A549 (cell line): ENCODE measurements around the gene USP34.

ENCODE experiments used
- CHD2 ChIP-seq: fragments of 150-350 bp; IDR thresholded peaks from 2 replicates; pipeline ENCODE4 v1.6.1; 2014; ENCODE audit warnings: low read length; ENCODE audit not compliant: partially characterized antibody
- EP300 ChIP-seq, 2 experiments: fragments of >200 bp; sonication (Bioruptor Twin); formaldehyde crosslinking; IDR thresholded peaks; 2 replicates in 1 of 2; 3 replicates in 1 of 2; pipeline ENCODE4 v1.6.1; 2016 to 2017
- ESRRA ChIP-seq: fragments of 150-350 bp; IDR thresholded peaks from 2 replicates; pipeline ENCODE4 v1.6.1; 2014; ENCODE audit warnings: mild to moderate bottlenecking, low read length, borderline replicate concordance
- HDAC2 ChIP-seq: fragments of 200-600 bp; sonication (generic); IDR thresholded peaks from 2 replicates; pipeline ENCODE4 v1.6.1; 2016
- JUN ChIP-seq, 2 experiments: fragments of >200 bp; sonication (Bioruptor Twin); formaldehyde crosslinking; IDR thresholded peaks; 2 replicates in 1 of 2; 3 replicates in 1 of 2; pipeline ENCODE4 v1.6.1; 2016 to 2017
- JUNB ChIP-seq: fragments of >200 bp; sonication (Bioruptor Twin); formaldehyde crosslinking; IDR thresholded peaks from 2 replicates; pipeline ENCODE4 v1.6.1; 2016
- KDM1A ChIP-seq: fragments of 200-600 bp; sonication (generic); IDR thresholded peaks from 2 replicates; pipeline ENCODE4 v1.6.1; 2016; ENCODE audit warnings: low read depth, mild to moderate bottlenecking
- NPAS2 ChIP-seq: fragments of 250-450 bp; sonication (Bioruptor Pico); IDR thresholded peaks from 2 replicates; pipeline ENCODE4 v1.8.0; 2022; ENCODE audit warnings: mild to moderate bottlenecking, moderate library complexity, borderline replicate concordance
- POLR2A ChIP-seq: IDR thresholded peaks from 2 replicates; pipeline ENCODE4 v1.6.1; 2012; ENCODE audit warnings: mild to moderate bottlenecking, low read length
- RAD21 ChIP-seq, 2 experiments: fragments of >200 bp in 1 of 2; sonication (Bioruptor Twin) in 1 of 2; formaldehyde crosslinking in 1 of 2; IDR thresholded peaks in 1 of 2; conservative IDR thresholded peaks in 1 of 2; 2 replicates in 1 of 2; 3 replicates in 1 of 2; pipeline ENCODE4 v1.6.1; 2012 to 2018; ENCODE audit warnings: inconsistent platforms in 1 of 2
- ZFP36 ChIP-seq: fragments of 450-650 bp; IDR thresholded peaks from 2 replicates; pipeline ENCODE4 v1.6.1; 2014; ENCODE audit warnings: borderline replicate concordance; ENCODE audit not compliant: partially characterized antibody
- TF ChIP-seq, protein P1 (sequence below): fragments of >200 bp; sonication (Bioruptor Twin); formaldehyde crosslinking; IDR thresholded peaks from 3 replicates; pipeline ENCODE4 v1.5.1; 2016

DNA sequence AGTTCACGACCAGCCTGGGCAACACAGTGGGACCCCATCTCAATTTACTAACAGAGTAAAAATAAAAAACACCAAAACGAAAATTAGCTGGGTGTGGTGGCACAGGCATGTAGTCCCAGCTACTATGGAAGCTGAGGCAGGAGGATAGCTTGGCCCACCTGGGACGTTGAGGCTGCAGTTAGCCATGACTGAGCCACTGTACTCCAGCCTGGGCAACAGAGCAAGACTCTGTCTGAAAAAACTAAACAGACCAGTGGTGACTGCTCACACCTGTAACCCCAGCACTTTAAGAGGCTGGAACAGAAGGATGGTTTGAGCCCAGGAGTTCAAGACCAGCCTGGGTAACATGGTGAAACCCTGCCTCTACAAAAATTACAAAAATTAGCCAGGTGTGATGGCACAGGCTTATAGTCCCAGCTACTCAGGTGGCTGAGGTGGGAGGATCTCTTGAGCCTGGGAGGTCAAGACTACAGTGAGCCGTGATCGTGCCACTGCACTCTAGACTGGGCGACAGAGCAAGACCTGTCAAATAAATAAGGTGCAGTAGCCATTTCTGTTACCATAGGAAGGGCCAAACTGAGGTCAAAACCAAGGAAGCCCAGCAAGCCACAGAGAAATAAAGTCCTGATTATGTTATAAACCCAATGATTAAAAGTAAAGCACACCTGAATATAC, 14.0 kb downstream of the USP34 start:
- TF ChIP-seq ESRRA, result no peak
- TF ChIP-seq, protein P1, sequence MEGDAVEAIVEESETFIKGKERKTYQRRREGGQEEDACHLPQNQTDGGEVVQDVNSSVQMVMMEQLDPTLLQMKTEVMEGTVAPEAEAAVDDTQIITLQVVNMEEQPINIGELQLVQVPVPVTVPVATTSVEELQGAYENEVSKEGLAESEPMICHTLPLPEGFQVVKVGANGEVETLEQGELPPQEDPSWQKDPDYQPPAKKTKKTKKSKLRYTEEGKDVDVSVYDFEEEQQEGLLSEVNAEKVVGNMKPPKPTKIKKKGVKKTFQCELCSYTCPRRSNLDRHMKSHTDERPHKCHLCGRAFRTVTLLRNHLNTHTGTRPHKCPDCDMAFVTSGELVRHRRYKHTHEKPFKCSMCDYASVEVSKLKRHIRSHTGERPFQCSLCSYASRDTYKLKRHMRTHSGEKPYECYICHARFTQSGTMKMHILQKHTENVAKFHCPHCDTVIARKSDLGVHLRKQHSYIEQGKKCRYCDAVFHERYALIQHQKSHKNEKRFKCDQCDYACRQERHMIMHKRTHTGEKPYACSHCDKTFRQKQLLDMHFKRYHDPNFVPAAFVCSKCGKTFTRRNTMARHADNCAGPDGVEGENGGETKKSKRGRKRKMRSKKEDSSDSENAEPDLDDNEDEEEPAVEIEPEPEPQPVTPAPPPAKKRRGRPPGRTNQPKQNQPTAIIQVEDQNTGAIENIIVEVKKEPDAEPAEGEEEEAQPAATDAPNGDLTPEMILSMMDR, result no peak
- no peak for TF ChIP-seq NPAS2 (CRISPR knock-in tag)
- no peak for TF ChIP-seq RAD21 (conservative IDR thresholded peaks at IDR 0.05 in 1 of 2, IDR thresholded peaks at IDR 0.05 in 1 of 2)
- no peak for TF ChIP-seq POLR2A
- TF ChIP-seq ZFP36, result no peak
- no peak for TF ChIP-seq HDAC2
- TF ChIP-seq JUNB, result no peak
- TF ChIP-seq EP300 (IDR thresholded peaks at IDR 0.05), result no peak
- no peak for TF ChIP-seq JUN (IDR thresholded peaks at IDR 0.05)
- no peak for TF ChIP-seq KDM1A
- no peak for TF ChIP-seq CHD2
